Neural cell (in vitro differentiated cells): Measurements from ENCODE around the gene STARD13. TPM values are rescaled to one million over a fixed set of nuclear protein-coding genes. Genes with fewer than 3 reads are reported as not detected.

Experiments used
- H2AFZ ChIP-seq: fragments of 200-600, 300-800 bp; sonication (generic), shearing (Covaris generic); 2 replicates; pipeline ENCODE4 v1.6.0; 2014; ENCODE audit warnings: low read depth, mild to moderate bottlenecking, antibody characterized with exemption, low read length, moderate library complexity
- H3F3A ChIP-seq: fragments of 200-600 bp; shearing (Covaris generic); 2 replicates; pipeline ENCODE4 v1.6.1; 2016; ENCODE audit warnings: mild to moderate bottlenecking, moderate library complexity, mixed read lengths, antibody characterized with exemption, low read length; ENCODE audit not compliant: insufficient read depth, poor library complexity, severe bottlenecking
- H3K27ac ChIP-seq: fragments of 200-600, 300-800 bp; sonication (generic), shearing (Covaris generic); 2 replicates; pipeline ENCODE4 v1.5.1; 2014; ENCODE audit warnings: mild to moderate bottlenecking, low read length, moderate library complexity
- H3K27me3 ChIP-seq: fragments of 300-800, 200-600 bp; sonication (generic), shearing (Covaris generic); 2 replicates; pipeline ENCODE4 v1.6.0; 2014; ENCODE audit warnings: mild to moderate bottlenecking, low read depth, low read length, moderate library complexity; ENCODE audit not compliant: insufficient read depth
- H3K36me3 ChIP-seq: fragments of 300-800, 200-600 bp; sonication (generic), shearing (Covaris generic); 2 replicates; pipeline ENCODE4 v1.5.1; 2014; ENCODE audit warnings: mild to moderate bottlenecking, antibody characterized with exemption, low read length, moderate library complexity; ENCODE audit not compliant: insufficient read depth
- H3K4me2 ChIP-seq: fragments of 300-800, 200-600 bp; sonication (generic), shearing (Covaris generic); 2 replicates; pipeline ENCODE4 v1.6.0; 2014; ENCODE audit warnings: mild to moderate bottlenecking, low read length
- H3K4me3 ChIP-seq: fragments of 300-800, 200-600 bp; sonication (generic), shearing (Covaris generic); 2 replicates; pipeline ENCODE4 v1.5.1; 2014; ENCODE audit warnings: mild to moderate bottlenecking, low read length, moderate library complexity
- H3K79me2 ChIP-seq: fragments of 200-600 bp; shearing (Covaris generic); replicated peaks from 2 replicates; pipeline ENCODE4 v1.6.0; 2014; ENCODE audit warnings: mild to moderate bottlenecking, low read length, moderate library complexity; ENCODE audit not compliant: insufficient read depth
- H3K9ac ChIP-seq: fragments of 300-800, 200-600 bp; sonication (generic), shearing (Covaris generic); 2 replicates; pipeline ENCODE4 v1.6.1; 2016; ENCODE audit warnings: mild to moderate bottlenecking, low read length, mixed read lengths
- H3K9me2 ChIP-seq: fragments of 200-600 bp; shearing (Covaris generic); 2 replicates; pipeline ENCODE4 v1.6.1; 2016; ENCODE audit warnings: mild to moderate bottlenecking, low read length, mixed read lengths; ENCODE audit not compliant: insufficient read depth
- H3K9me3 ChIP-seq: fragments of 200-600, 300-800 bp; sonication (generic), shearing (Covaris generic); 2 replicates; pipeline ENCODE4 v1.6.1; 2016; ENCODE audit warnings: mild to moderate bottlenecking, mixed run types, low read length, moderate library complexity, mixed read lengths
- H4K20me1 ChIP-seq: fragments of 200-600 bp; shearing (Covaris generic); 2 replicates; pipeline ENCODE4 v1.6.1; 2016; ENCODE audit warnings: mild to moderate bottlenecking, mixed run types; ENCODE audit not compliant: insufficient read depth
- CTCF ChIP-seq: fragments of 450-650 bp; IDR thresholded peaks from 2 replicates; pipeline ENCODE4 v1.5.1; 2014; ENCODE audit warnings: antibody characterized with exemption, mild to moderate bottlenecking, moderate library complexity; ENCODE audit not compliant: poor library complexity, severe bottlenecking
- EP300 ChIP-seq: fragments of 450-650 bp; conservative IDR thresholded peaks from 2 replicates; pipeline ENCODE4 v1.6.1; 2014; ENCODE audit warnings: antibody characterized with exemption, mild to moderate bottlenecking, moderate library complexity; ENCODE audit not compliant: poor library complexity, severe bottlenecking
- EZH2 ChIP-seq: fragments of 200-600, 300-800 bp; shearing (Covaris generic), sonication (generic); IDR thresholded peaks from 2 replicates; pipeline ENCODE4 v1.6.1; 2014; ENCODE audit warnings: antibody characterized with exemption, low read length, borderline replicate concordance, mild to moderate bottlenecking; ENCODE audit not compliant: insufficient read depth, poor library complexity, severe bottlenecking
- MXI1 ChIP-seq: fragments of 450-650 bp; conservative IDR thresholded peaks from 2 replicates; pipeline ENCODE4 v1.6.1; 2014; ENCODE audit warnings: antibody characterized with exemption, mild to moderate bottlenecking; ENCODE audit not compliant: poor library complexity, severe bottlenecking
- POLR2AphosphoS5 ChIP-seq: IDR thresholded peaks from 2 replicates; pipeline ENCODE4 v1.6.1; 2012
- RAD21 ChIP-seq: fragments of 450-650 bp; conservative IDR thresholded peaks from 2 replicates; pipeline ENCODE4 v1.6.1; 2014; ENCODE audit warnings: antibody characterized with exemption, mild to moderate bottlenecking, moderate library complexity
- REST ChIP-seq: IDR thresholded peaks from 2 replicates; pipeline ENCODE4 v1.6.1; 2012; ENCODE audit warnings: borderline replicate concordance
- SMC3 ChIP-seq: fragments of 450-650 bp; conservative IDR thresholded peaks from 2 replicates; pipeline ENCODE4 v1.6.1; 2014; ENCODE audit warnings: antibody characterized with exemption, mild to moderate bottlenecking, moderate library complexity; ENCODE audit not compliant: poor library complexity
- TAF1 ChIP-seq: IDR thresholded peaks from 2 replicates; pipeline ENCODE4 v1.6.1; 2012; ENCODE audit warnings: low read depth
- polyA plus RNA-seq: library from polyadenylated mRNA; depleted of rRNA; stranded (reverse); fragments of >200 nt; gene quantifications from 2 replicates; pipeline ENCODE4 v1.2.3, GENCODE V29; 2014

Gene STARD13
- polyA plus RNA-seq, 1 donor from 2014 or later, result 0.05 TPM

GRCh38 chr13:33087091-33087490 lies 198.5 kb downstream of the STARD13 start:
- Histone ChIP-seq H3K36me3 (no peaks in the 10 kb centered on the region), H3K9me3 (no peaks in the 10 kb centered on the region), H3F3A (no peaks in the 10 kb centered on the region), H3K27me3 (no peaks in the 10 kb centered on the region), H3K27ac (no peak overlapping the region), H3K79me2 (no peaks in the 10 kb centered on the region), H3K9me2 (no peaks in the 10 kb centered on the region), H3K9ac (no peak overlapping the region), H4K20me1 (no peaks in the 10 kb centered on the region), H2AFZ (no peak overlapping the region), H3K4me3 (no peak overlapping the region), H3K4me2 (no peak overlapping the region)
- TF ChIP-seq MXI1, result no peak
- TF ChIP-seq EZH2, result no peak
- TF ChIP-seq RAD21, result no peak
- no peak for TF ChIP-seq EP300
- no peak for TF ChIP-seq REST
- no peak for TF ChIP-seq TAF1
- no peak for TF ChIP-seq POLR2AphosphoS5
- TF ChIP-seq CTCF, result no peak
- TF ChIP-seq SMC3, result no peak

- Histone ChIP-seq H3F3A (no peaks in the 10 kb centered on the region), H3K4me3 (no peak overlapping the region), H3K9me3 (no peaks in the 10 kb centered on the region), H3K27me3 (no peaks in the 10 kb centered on the region), H3K9me2 (no peaks in the 10 kb centered on the region), H2AFZ (no peak overlapping the region), H3K79me2 (no peaks in the 10 kb centered on the region), H3K4me2 (no peak overlapping the region), H3K27ac (no peak overlapping the region), H3K9ac (no peak overlapping the region), H3K36me3 (no peaks in the 10 kb centered on the region), H4K20me1 (no peaks in the 10 kb centered on the region)
- TF ChIP-seq EZH2 (no peak), POLR2AphosphoS5 (no peak), MXI1 (no peak), EP300 (no peak), TAF1 (no peak), SMC3 (no peak), CTCF (no peak), RAD21 (no peak), REST (no peak)
Measured at GRCh38 chr13:33083054-33083453, 202.5 kb downstream of the STARD13 start.
